Glomerular visceral epithelial cell (primary cell): Measurements from ENCODE around the gene TRIM63.
"Not testable (repeated sequence)": the region's sequence is repeated elsewhere in the genome, so short reads cannot be mapped to it uniquely, and the experiment has no call there.

Source experiments
- DNase-seq: peaks from one replicate; pipeline ENCODE4 v3.0.0-alpha.2; 2016; ENCODE audit errors: extremely low spot score

Gene TRIM63

DNA sequence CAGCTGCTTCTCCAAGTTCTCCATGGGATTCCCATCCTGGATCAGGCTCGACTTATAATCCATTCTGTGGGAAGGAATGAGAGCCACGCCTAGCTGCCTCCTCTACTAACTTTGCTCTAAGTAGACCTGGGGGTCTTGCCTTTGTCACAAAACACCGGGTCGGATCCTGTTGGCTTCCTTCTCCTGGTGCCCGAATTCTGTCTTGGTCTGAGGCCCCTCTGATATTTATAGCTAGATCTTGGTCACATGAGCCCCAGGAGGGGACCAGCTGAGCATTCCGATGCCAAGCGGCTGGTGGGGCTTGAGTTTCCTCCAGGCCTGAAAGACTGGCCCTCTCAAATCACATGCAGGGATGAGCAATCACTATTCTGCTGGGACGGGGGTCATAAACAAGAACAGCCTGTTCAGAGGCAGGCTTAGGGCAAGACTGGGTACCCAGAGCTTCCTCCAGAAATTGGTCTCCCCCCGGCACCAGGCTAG lies at the start of gene TRIM63:
Gene TRIM63 (minus strand): TSS at position 199 of the 480 bp plus-strand sequence. CDS start 136 bp downstream, at position 63.
- no peak for DNase-seq

DNA sequence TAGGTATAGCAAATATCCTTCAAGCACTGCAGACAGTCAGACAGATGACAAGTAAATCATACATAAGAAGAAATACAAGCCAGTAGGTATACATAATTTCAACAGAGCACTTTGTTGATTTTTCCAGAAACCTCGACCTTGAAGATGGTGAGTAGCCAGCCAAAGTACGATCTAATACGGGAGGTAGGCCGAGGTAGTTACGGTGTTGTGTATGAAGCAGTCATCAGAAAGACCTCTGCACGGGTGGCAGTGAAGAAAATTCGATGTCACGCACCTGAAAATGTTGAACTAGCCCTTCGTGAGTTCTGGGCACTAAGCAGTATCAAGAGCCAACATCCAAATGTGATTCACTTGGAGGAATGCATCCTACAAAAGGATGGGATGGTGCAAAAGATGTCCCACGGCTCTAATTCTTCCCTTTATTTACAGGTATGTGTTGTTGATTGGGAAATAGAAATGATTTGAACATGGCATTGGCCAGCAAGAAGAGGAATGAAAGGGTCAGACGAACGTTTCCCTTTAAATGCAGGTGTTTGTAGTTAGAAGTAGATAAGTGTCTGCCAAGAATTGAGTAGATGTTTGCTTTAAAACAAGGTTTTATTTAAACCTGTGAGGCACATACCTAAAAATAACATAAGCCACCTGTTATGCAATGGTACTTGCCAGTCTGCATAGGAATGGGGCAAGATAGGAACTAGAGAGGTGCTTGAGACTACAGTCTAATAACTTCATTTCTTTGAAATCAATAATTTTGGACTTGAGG lies 46.9 kb upstream of the TRIM63 start:
- DNase-seq: no peak

DNA sequence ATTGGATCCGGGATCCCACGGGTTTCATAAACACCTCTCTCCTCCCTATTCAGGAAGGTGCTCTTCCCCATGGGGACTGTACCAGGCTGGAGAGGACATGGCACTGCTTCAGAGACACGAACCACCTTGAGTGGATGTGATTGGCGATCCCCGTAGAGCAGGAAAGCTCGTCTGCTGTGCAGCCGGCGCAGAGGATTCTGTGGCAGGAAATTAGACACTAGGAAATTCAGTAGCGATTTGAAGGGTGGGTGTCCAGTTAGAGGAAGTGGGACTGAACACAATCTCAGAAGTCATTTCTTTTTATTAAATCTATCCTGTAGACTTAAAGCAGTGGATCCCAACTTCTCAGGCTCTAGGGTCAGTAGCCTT lies 45.0 kb upstream of the TRIM63 start:
- DNase-seq: no peak

DNA sequence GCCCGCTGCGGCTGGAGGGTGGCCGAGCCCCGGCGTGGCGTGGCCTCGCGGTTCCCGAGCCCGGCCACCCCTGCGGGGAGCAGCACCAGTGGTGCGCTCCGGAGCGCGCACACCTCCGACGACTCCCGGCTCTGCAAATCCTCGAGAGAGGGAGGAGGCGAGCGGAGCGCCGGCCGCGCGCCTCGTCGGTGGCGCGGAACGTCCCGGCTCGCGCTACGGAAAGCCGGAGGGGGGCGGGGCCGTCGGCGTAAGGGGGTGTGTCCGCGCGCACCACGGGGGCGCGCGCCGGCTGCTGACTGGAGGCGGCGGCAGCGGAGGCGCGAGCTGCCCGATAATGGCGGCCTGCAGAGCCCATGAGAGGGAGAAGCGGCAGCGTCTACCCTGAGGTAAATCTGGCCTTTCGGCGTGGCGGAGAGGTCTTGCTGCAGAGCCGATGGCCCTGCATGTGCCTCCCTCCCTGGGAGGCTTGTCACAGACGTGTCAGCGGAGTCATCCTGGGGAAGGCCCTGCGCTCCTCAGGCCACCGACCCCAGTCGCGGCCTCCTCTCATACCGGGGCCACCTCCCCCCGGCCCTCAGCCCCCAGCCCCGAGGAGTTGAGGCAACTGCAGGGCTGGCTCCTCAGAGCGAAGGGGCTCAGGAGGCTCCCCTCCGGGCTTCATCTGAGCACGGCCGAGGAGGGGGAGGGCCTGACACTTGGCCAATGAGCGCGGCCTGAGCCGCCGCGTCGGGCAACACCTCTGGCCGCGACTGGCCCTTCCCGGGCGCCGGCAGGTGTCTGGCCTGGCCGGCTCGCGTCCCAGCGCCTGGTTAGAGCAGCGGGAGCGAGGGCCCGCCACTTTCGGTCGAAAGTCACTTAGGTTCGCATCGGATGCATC lies 44.3 kb upstream of the TRIM63 start, which contains the start of gene PDIK1L:
Gene PDIK1L (plus strand): TSS at position 295 of the 877 bp plus-strand sequence. CDS start 2,485 bp downstream, outside the sequence.
- DNase-seq: peak; percentile 96

DNA sequence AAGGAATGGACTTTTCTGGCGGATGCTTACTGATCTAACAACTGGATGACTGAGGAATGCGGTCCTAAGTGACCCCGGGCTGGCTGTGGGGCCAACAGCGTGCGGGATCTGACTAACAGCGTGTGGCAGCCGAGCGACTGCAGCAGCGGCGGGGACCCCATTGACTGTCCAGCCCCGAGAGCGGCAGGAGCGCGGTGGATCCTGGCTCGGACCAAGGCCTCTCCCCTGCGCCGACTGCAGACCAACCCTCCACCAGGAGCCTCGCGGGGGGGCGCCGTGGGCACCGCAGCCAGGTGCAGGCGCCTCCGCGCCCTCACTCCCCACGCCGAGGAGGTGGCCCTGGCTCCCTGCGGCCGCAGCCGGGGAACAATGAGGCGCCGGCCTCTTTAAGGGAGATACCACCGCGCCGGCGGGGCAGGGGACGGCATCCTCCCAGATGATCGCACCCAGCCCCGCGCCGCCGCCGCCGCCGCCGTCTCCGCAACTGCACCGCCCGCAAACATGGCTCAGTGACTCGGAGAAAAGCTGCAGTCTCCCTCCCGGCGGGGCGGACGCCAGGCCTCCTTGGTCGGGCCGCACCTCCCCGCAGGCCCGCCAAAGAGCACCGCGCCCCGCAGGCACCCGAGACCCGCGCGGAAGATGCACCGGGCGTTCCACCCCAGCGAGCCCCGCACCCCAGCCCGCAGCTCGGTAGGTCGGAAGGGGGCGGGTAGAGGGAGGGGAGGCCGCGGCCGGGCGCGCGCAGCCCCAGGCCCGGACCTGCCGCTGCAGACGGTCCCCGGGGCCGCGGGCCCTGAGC lies 43.5 kb upstream of the TRIM63 start:
- peak; percentile 78 for DNase-seq

DNA sequence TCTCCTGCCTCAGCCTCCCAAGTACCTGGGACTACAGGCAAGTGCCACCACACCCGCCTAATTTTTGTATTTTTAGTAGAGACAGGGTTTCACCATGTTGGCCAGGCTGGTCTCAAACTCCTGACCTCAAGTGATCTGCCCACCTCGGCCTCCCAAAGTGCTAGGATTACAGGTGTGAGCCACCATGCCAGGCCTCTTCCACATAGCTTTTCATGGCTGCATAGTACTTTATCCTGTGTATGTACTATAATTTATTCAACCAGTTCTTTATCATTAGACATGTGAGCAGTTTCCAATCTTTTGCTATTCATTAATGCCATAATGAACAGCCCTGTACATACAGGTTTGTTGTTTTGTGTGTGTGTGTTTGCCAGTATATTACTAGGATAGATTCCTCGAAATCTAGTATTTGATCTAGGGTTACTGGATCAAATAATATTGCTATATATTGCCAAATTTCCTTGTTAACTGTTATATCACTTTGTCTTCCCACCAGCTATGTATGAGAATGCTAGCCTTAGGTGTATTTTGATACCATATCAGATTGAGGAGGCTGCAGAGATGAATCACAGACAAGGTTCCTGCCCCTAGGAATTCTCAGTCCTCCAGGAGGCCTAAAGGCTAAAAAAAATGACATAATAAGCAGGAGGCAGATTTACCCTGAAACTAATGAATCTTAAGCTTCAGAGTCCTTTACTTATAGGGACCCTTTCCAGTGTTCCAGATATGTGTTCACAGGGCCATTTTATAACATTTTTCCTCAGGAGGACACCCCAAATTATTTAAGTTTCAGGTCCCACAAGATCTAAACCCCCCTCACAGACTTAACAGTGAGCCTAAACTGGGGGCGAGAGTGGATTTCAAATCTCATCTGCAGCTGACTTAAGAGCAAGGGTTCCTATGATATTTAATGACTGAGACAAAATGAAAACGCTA lies 42.1 kb upstream of the TRIM63 start:
- DNase-seq: no peak

DNA sequence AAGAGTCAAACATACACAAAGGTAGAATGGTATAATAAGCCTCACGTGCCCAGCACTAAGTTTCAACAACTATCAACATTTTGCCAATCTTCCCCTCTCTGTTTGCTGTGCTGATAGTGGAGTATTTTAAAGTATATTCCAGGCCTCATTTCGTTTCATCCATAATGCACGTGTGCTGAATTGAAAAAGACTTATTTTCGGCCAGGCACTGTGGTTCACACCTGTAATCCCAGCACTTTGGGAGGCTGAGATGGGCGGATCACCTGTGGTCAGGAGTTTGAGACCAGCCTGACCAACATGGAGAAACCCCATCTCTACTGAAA lies 37.8 kb upstream of the TRIM63 start:
- not testable (repeated sequence) for DNase-seq

DNA sequence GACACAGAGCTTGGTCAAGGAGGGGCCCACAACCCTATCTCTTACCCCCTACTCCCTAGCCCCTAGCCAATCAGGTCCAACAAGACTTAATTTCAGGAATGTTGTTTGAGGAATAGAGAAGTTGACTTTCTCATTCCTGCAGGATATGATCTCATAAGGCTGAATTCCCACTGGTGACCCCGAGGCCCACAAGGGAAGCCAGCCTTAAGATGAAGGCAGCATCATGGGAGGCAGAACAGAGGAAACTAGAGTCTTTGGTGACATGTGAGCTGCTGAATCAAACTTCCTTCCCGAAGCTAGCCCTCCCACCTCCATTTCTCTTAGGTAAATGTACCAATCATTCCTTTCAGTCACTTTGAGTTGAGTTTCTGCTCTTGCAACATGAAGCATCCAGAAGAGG lies 35.1 kb upstream of the TRIM63 start:
- DNase-seq: no peak

DNA sequence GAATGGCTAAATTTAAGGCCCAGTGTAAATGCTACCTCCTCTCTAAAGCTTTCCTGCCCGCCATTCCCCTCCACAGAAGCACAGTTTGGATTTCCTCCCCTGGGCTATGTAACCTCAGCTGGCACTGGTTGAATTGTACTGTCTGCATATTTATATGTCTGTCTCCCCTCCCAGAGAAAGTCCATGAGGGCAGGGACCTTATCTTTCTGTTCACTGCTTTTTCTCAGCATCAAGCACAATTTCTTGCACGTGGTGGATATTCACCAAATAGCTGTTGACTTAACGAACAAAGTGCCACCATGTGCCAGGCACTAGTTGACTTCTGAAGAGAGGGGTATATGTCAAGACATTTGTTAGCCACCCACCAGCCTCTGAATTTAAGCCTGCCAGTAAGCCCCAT lies 34.7 kb upstream of the TRIM63 start:
- DNase-seq: no peak

DNA sequence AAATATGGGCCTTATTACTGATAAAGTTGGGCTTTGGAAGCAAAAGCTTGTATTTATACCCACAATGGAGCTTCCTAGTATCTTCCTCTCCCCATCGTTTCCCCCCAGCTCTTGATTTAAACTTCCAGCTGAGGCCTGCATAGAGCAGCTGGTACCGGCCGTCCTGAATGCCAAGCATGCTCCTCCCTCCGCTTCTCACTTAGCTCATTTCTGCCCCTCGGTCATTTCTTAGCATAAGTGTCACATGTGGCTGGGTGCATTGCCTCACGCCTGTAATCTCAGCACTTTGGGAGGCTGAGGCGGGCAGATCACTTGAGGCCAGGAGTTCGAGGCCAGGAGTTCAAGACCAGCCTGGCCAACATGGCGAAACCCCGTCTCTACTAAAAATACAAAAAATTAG lies 32.8 kb upstream of the TRIM63 start:
- DNase-seq: not testable (repeated sequence)

DNA sequence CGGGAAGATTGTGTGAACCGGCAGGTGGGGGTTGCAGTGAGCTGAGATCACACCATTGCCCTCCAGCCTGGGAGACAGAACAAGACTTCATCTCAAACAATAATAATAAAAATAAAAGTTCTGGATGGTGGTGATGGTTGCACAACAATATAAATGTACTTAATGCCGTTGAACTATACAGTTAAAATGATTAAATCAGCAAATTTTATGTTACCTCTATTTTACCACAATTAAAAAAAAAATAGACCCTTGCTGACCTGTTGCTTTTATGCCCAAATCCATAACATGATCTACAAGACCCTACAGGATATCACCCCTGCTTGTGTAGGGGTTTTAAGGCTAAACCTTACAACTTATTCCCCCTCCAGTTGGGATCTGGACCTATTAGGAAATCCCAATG lies 32.4 kb upstream of the TRIM63 start:
- no peak for DNase-seq

DNA sequence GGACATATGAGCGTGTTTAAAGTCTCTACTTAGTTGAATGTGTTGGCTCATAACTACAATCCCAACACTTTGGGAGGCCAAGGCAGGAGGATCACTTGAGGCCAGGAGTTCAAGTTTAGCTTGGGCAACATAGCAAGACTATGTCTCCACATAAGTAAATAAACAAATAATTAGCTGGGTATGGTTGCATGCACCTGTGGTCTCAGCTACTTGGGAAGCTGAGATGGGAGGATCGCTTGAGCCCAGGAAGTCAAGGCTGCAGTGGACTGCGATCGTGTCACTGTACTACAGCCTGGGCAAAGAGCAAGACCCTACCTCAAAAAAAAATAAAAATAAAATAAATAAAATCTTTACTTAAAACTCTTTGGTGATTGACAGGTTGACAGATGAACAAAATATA lies 31.2 kb upstream of the TRIM63 start:
- DNase-seq: no peak

DNA sequence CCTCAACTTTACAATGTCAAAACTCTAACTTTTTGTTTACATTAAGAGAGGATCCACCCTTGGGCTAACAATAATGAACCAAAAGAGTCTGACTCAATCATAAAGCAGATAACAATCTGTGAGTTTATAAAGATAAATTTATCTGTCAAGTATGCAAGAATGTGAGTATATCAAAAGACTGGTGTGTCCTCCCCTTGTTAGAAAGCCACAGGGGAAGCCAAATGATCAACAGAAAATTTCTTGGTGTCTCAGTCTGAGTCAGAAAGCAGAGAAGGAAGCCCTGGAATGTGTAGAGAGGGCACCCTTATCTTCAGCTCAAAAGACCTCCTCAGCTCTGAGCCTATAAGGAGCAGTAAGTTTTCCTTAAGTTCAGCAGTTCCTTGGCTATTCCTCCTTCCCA lies 30.3 kb upstream of the TRIM63 start:
- peak; percentile 9 for DNase-seq

DNA sequence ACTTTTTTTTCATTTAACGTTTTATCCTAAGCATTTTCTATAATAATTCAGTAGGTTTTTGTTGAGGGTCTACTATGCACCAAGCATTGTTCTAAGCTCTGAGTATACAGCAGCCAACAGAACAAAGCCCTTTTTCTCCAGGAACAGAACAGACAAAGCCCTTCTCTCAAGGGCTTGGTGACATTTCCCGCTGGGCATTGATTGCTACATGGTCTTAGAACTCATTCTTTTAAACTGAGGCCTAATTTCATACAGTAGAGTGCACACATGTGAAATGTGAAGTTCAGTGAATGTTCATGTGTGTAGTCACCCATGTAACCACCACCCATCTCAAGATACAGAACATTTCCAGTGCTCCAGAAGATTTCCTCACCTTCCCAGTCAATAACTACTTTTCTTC lies 29.0 kb upstream of the TRIM63 start:
- DNase-seq: no peak

DNA sequence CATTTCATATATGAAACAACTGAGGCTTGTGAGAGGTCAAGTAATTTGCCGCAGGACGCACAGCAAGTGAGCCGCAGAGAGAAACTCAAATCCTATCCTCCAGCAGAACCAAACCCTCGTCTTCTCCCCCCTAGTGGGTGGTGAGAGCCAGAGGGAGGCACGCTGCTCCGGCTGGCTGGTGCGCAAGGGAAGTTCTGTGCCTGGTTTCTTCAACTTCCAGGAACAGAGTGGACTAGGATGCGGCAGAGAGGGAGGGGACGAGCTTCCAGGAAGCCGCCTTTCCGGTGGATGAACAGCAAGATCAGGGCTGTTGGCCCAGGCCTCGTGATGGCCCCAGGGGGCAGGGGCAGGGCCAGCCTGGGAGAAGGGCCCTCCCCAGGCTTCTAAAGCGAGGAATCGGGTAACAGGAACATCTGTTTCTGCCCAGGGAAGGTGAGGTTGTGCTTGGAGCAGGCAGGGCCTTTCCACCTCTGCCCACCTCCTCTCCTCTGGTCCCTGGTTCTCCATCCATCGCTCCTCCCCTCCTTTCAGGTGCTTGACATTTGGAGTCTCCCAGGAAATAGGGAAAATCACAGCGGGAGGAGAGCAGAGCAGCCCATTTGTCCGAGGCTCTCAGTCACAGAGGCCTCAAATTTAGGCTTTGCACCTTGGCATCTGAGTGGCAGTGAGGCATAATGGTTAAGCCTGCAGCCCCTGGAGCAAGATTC lies 27.4 kb upstream of the TRIM63 start:
- DNase-seq: peak; percentile 12

DNA sequence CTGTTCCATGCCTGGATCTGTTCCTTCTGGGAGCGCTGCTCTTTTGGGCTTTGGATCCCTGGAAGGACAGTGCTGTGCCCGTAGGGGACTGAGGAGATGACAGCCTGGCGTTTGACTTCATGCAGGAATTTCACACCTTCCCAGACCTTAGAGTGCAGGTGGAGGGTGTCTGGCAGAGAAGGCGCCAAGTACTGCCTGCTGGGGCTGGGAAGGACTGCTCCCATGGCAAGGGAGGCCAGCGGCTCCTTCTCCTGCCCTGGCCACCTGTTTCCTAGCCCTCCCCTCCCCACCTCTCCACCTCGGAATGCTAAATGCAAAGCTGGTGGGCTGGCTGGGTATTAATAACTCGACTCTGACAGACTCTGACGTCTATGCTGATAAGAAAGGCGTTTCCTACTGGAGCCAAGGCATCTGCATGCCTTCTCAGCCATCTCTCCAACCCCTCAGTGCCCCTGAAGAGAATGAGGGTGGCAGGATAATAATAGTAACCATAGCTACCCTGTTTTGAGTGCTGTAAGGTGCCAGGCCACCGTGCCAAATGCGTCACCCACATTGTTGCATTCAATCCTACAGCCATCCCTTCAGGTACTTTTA lies 26.7 kb upstream of the TRIM63 start:
- no peak for DNase-seq

DNA sequence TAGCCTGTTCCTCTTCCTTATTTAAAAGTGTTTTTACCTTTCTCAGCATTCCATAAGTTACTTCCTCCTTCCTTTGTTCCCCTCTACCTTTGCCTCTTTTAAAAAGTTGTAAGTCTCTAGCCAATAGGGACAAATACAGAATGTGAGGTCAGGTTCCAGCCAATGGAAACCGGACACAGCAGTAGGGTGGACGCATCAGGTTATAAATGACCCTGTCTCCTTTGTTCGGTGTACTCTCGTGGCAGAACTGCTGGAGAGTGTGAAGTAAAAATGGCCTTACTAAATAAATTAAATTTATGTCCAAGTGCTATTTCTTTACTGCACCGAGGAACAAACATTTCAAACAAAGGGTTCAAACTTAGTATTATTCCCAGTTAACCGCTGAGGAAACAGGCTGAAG lies 26.1 kb upstream of the TRIM63 start:
- DNase-seq: not testable (repeated sequence)

DNA sequence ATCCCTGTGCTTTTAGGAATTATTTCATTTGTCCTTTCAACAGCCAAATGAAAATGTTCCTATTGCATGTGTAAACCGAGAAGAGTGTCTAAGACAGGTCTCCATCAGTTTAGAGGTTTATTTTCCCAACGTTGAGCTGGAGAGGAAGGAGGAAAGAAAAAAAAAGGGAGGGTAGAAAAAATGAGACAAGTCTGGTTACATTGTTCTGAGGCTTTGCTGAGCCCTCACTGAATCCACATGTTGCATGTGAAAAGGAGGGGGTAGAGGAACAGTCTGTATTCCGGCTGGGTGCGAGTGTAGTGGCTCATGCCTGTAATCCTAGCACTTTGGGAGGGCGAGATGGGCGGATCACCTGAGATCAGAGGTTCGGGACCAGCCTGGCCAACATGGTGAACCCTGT lies 25.0 kb upstream of the TRIM63 start:
- DNase-seq: no peak

DNA sequence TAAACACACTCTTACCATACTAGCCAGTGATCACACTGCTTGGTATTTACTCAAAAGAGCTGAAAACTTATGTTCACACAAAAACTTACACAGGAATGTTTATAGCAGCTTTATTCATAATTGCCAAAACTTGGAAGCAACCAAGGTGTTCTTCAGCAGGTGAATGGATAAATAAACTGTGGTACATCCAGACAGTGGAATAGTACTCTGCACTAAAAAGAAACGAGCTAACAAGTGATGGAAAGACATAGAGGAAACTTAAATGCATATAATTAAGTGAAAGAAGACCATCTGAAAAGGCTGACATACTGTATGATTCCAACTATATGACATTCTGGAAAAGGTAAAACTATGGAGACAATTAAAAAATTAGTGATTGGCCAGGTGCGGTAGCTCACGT lies 23.5 kb upstream of the TRIM63 start:
- DNase-seq: no peak

DNA sequence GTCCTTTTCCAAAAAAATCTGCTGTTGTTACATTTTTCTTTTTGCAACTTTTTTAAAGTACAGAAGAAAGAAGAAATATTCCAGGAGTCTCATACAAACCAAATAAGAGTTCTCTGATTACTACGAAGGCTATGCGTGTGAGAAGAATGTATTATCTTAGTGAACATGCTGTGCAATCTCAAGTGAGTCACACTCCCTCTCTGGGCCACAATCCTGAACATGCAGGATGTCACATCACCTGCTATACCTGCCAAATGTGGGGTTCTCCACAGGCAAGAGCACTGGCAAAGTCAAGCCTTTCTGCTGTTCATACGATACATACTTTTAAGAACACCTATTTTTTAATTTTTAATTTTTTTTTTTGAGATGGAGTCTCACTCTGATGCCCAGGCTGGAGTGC lies 21.7 kb upstream of the TRIM63 start:
- DNase-seq: no peak
